Ovary (tissue), 9 donors: ENCODE results near the gene AMOTL2. TPM values are rescaled to one million over a fixed set of nuclear protein-coding genes. Genes with fewer than 3 reads are reported as not detected.

Source experiments
- DNase-seq, 5 donors: peaks; one replicate each; pipeline ENCODE4 v3.0.0-alpha.2; 2019 to 2020
- H3K27ac ChIP-seq, 2 donors: fragments of 200-600 bp; one replicate each; pipeline versions ENCODE4 v1.5.1 to v1.8.0; 2019 to 2022
- H3K27me3 ChIP-seq: fragments of 200-600 bp; one replicate; pipeline ENCODE4 v1.8.0; 2022
- H3K36me3 ChIP-seq: fragments of 200-600 bp; sonication (generic); one replicate; pipeline ENCODE4 v1.5.1; 2019
- H3K4me1 ChIP-seq: one replicate; pipeline ENCODE4 v1.8.1; 2013; ENCODE audit warnings: mild to moderate bottlenecking, moderate library complexity; ENCODE audit not compliant: insufficient read depth
- H3K4me3 ChIP-seq: fragments of 200-600 bp; sonication (generic); one replicate; pipeline ENCODE4 v1.5.1; 2017
- H3K9me3 ChIP-seq, 2 donors: fragments of 200-600 bp in 1 of 2; sonication (generic) in 1 of 2; one replicate each; pipeline versions ENCODE4 v1.5.1 to v1.8.1; 2013 to 2019; ENCODE audit warnings: mild to moderate bottlenecking in 1 of 2, moderate library complexity in 1 of 2
- CTCF ChIP-seq, 3 donors: fragments of 450-650 bp in 2 of 3; fragments of 200-600 bp in 1 of 3; IDR thresholded peaks; one replicate each; pipeline versions ENCODE4 v1.5.1 to v1.8.0; 2016 to 2022; ENCODE audit warnings: antibody characterized with exemption in 3 of 3, mild to moderate bottlenecking in 1 of 3
- EP300 ChIP-seq: sonication (generic); formaldehyde crosslinking; IDR thresholded peaks from one replicate; pipeline ENCODE4 v1.6.1; 2017; ENCODE audit warnings: antibody characterized with exemption
- POLR2A ChIP-seq: fragments of 450-650 bp; IDR thresholded peaks from one replicate; pipeline ENCODE4 v1.6.1; 2017; ENCODE audit warnings: antibody characterized with exemption, mild to moderate bottlenecking, moderate library complexity
- WGBS, 3 donors: extraction: QIAGEN DNeasy Blood & Tissue Kit in 1 of 3; methylation state at CpG; one replicate each; pipeline versions ENCODE4 v1.1.5 to v1.1.7; 2013 to 2017; 5-methylcytosine and 5-hydroxymethylcytosine counted together
- intact Hi-C, 4 donors: fragments of 100-400 bp; cut with DNase I; formaldehyde crosslinking; loops; one replicate each; pipeline versions ENCODE4 v1.11.0 to v1.15.1; 2022 to 2023
- polyA plus RNA-seq, 2 donors: library from polyadenylated mRNA; stranded (reverse); fragments of 200-250 nt in 1 of 2; fragments of 350-450 nt in 1 of 2; fragmentation: Illumina TruSeq in 1 of 2; extraction: RNeasy Lipid Tissue Mini Kit (QIAGEN cat#74804) in 1 of 2; gene quantifications; one replicate each; pipeline ENCODE4 v1.2.3, GENCODE V29; 2013 to 2014
- total RNA-seq, 7 donors: library from RNA; depleted of rRNA in 2 of 7; stranded (reverse); fragments of >200 nt in 2 of 7; fragmentation: NEBNext Ultra II Directional in 3 of 7; extraction: Animal tissue kit (Norgen Biotek cat#: 25700) in 3 of 7; gene quantifications; one replicate each; pipeline versions ENCODE4 v1.1.0 to v1.2.4, GENCODE V29; 2016 to 2023
- donor health status: DM: no; HTN: no; CAD: no; lungs with moderate emphysema.
- donor health status: DM: no; HTN: no; CAD: no.
- donor health status: Bipolar disorder and iron deficiency.
- donor health status: DM: yes; HTN: yes; CAD: no.
- donor health status: DM: no; HTN: no; CAD: no.
- donor health status: DM: yes; HTN: yes; CAD: no.

Gene AMOTL2
- total and polyA plus RNA-seq, 9 donors, result 20.5 to 60.4 (median 42.4) TPM

- no peaks in the 10 kb centered on the region for H3K27me3 ChIP-seq
- H3K27ac ChIP-seq, result peak overlapping the region; percentile 51 to 72
- no peaks in the 10 kb centered on the region for H3K9me3 ChIP-seq
- WGBS, 3 donors, result 0 to 1% (median 1%) methylated on average over 27 to 37 of the region's 37 CpGs
- peak; percentile 92 to 97 (median 94) for DNase-seq
- TF ChIP-seq EP300 (no peak), POLR2A (no peak), CTCF (IDR thresholded peaks at IDR 0.05) (no peak)
- H3K36me3 ChIP-seq, result no peaks in the 10 kb centered on the region
- intact Hi-C loops, result loop anchor here in 1 of 4 donors (10.0 kb wide), 1 partner anchor 101 kb away; no protein-coding TSS in a partner anchor
- peaks cover 28% of the 10 kb centered on the region for H3K4me1 ChIP-seq
- peak overlapping the region; percentile 26 for H3K4me3 ChIP-seq
Measured at GRCh38 chr3:134364061-134364935, 9.9 kb downstream of the AMOTL2 start.

- Histone ChIP-seq H3K27ac (peak overlapping the region; percentile 51 to 72), H3K27me3 (no peaks in the 10 kb centered on the region), H3K9me3 (no peaks in the 10 kb centered on the region), H3K4me1 (peaks cover 33% of the 10 kb centered on the region), H3K36me3 (no peaks in the 10 kb centered on the region), H3K4me3 (no peak overlapping the region)
- TF ChIP-seq EP300, result no peak
- DNase-seq, result no peak
- intact Hi-C loops, result loop anchor here in 1 of 4 donors (10.0 kb wide), 1 partner anchor 101 kb away; no protein-coding TSS in a partner anchor
- 52 to 55% (median 54%) methylated on average over 3 of the region's 3 CpGs for WGBS, 3 donors
Measured at GRCh38 chr3:134363381-134363755, 10.9 kb downstream of the AMOTL2 start.

- peak in 1 of 5 donors; percentile 9 for DNase-seq
- H3K4me3 ChIP-seq, result no peak overlapping the region
Measured at GRCh38 chr3:134362670-134363380, 11.4 kb downstream of the AMOTL2 start.

GRCh38 chr3:134362221-134362620 is 12.0 kb downstream of the AMOTL2 start:
- WGBS, 3 donors, result 86 to 88% (median 86%) methylated on average over 6 of the region's 6 CpGs
- no peak for DNase-seq
- Histone ChIP-seq H3K4me3 (no peak overlapping the region), H3K27me3 (no peaks in the 10 kb centered on the region), H3K9me3 (no peaks in the 10 kb centered on the region), H3K4me1 (peaks cover 42% of the 10 kb centered on the region), H3K36me3 (no peaks in the 10 kb centered on the region), H3K27ac (no peak overlapping the region)
- intact Hi-C loops, result loop anchor here in 1 of 4 donors (10.0 kb wide), 1 partner anchor 103 kb away; no protein-coding TSS in a partner anchor
- TF ChIP-seq POLR2A, result no peak
- TF ChIP-seq CTCF (IDR thresholded peaks at IDR 0.05), result no peak
- TF ChIP-seq EP300, result no peak

More at GRCh38 chr3:134362670-134363380, 11.4 kb downstream of the AMOTL2 start:
- no peaks in the 10 kb centered on the region for H3K9me3 ChIP-seq
- H3K27me3 ChIP-seq, result no peaks in the 10 kb centered on the region
- H3K27ac ChIP-seq, result peak overlapping the region; percentile 51 to 72
- TF ChIP-seq EP300 (no peak), CTCF (IDR thresholded peaks at IDR 0.05) (no peak), POLR2A (no peak)
- WGBS, 3 donors, result 80 to 86% (median 84%) methylated on average over 6 of the region's 6 CpGs
- intact Hi-C loops, result loop anchor here in 1 of 4 donors (10.0 kb wide), 1 partner anchor 102 kb away; no protein-coding TSS in a partner anchor
- peaks cover 36% of the 10 kb centered on the region for H3K4me1 ChIP-seq
- no peaks in the 10 kb centered on the region for H3K36me3 ChIP-seq
